GM18951 (cell line): ENCODE results near the gene NDUFA11.

Experiments used
- POLR2A ChIP-seq: IDR thresholded peaks from 4 replicates; pipeline ENCODE4 v1.6.1; 2011; ENCODE audit warnings: mild to moderate bottlenecking; ENCODE audit not compliant: insufficient read length, insufficient read depth; ENCODE audit errors: extremely low read depth
- in situ Hi-C: fragments of 300-500 bp; cut with MboI; formaldehyde crosslinking; loops from one replicate; pipeline ENCODE4 v1.12.0; 2022; ENCODE audit warnings: low sequenced_read_pairs, mixed read lengths, inconsistent platforms; ENCODE audit not compliant: unreplicated experiment

NDUFA11 gene

GRCh38 chr19:5927441-5927821 lies 23.8 kb upstream of the NDUFA11 start:
- in situ Hi-C loops: no loop called here
- no peak for TF ChIP-seq POLR2A

- in situ Hi-C loops: no loop called here
- TF ChIP-seq POLR2A: no peak
These were observed 23.3 kb upstream of the NDUFA11 start for GRCh38 chr19:5926641-5927440.

GRCh38 chr19:5925830-5926427 lies 22.3 kb upstream of the NDUFA11 start:
- in situ Hi-C loops: no loop called here
- no peak for TF ChIP-seq POLR2A

- in situ Hi-C loops: no loop called here
- TF ChIP-seq POLR2A: no peak
These were observed 19.8 kb upstream of the NDUFA11 start for GRCh38 chr19:5923356-5923755.

GRCh38 chr19:5922161-5922545 lies 18.6 kb upstream of the NDUFA11 start:
- in situ Hi-C loops: no loop called here
- TF ChIP-seq POLR2A: no peak

GRCh38 chr19:5921516-5922160 lies 18.0 kb upstream of the NDUFA11 start:
- in situ Hi-C loops: no loop called here
- TF ChIP-seq POLR2A: no peak

GRCh38 chr19:5918463-5919079 lies 15.0 kb upstream of the NDUFA11 start:
- in situ Hi-C loops: no loop called here
- no peak for TF ChIP-seq POLR2A

GRCh38 chr19:5917431-5918107 lies 14.0 kb upstream of the NDUFA11 start:
- no peak for TF ChIP-seq POLR2A
- in situ Hi-C loops: no loop called here

GRCh38 chr19:5916181-5916708 lies 12.7 kb upstream of the NDUFA11 start:
- TF ChIP-seq POLR2A: no peak
- in situ Hi-C loops: no loop called here

GRCh38 chr19:5915782-5916165 lies 12.2 kb upstream of the NDUFA11 start:
- in situ Hi-C loops: no loop called here
- TF ChIP-seq POLR2A: no peak

GRCh38 chr19:5914946-5915781 lies 11.6 kb upstream of the NDUFA11 start:
- TF ChIP-seq POLR2A: peak; percentile 6

GRCh38 chr19:5914358-5914774 lies 10.8 kb upstream of the NDUFA11 start:
- no peak for TF ChIP-seq POLR2A
- in situ Hi-C loops: no loop called here

More at GRCh38 chr19:5914946-5915781, 11.6 kb upstream of the NDUFA11 start:
- in situ Hi-C loops: no loop called here
